ENCODE measurements around the gene TRIM6. TPM values are rescaled to one million over a fixed set of nuclear protein-coding genes. Genes with fewer than 3 reads are reported as not detected.

TRIM6 gene
- total RNA-seq, 4 donors from 2014 or later = 1.8 to 3.4 (median 2.5) TPM

DNA sequence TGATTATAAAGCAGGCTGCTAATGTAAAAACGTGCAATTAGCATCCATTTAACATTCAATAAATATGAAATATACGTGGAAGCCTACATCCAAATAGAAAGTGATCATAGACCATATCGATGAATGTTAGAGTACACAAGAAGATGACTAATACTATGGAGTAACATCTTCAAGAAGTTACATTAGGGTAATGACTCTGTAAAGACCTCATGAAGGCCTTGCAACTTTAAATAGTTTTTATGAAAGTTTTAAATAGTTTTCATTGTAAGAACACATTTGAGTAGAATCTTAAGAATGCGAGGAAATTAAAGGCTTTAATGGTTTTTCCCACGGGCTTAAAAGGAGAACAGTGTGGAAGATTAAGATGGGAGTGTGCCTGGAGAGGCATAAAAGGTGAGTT, 29.8 kb downstream of the TRIM6 start:
- intact Hi-C loops (cut with DNase I) = no loop called here
- TF ChIP-seq CTCF (IDR thresholded peaks at IDR 0.05) (no peak), EP300 (IDR thresholded peaks at IDR 0.05) (no peak), POLR2A (IDR thresholded peaks at IDR 0.05; ENCODE audit: low read depth) (no peak), POLR2AphosphoS5 (IDR thresholded peaks at IDR 0.05) (no peak)

DNA sequence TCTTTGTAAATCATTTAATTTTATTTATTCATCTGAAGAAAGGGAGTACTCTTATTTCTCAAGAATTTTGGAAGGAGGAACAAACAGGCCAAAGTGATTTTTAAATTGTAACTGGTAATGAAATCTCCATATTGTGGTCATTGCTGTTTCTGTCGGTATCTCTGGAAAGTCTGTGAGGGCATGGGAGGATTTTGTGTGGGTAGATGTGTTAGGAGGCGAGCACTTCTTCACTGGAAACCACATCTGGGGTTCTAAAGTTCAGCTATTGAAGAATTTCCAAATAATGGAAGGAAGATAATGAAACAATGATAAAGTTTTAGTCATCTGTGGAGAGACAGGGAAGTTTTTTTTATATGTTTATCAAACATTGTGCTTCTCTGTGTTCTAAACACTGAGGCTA, 35.0 kb downstream of the TRIM6 start:
- Histone ChIP-seq H3K27me3 (no peaks in the 10 kb centered on the region), H3K27ac (replicated peaks in 1 of 4) (no peak overlapping the region), H3K36me3 (peaks cover 0 to 33% (median 17%) of the 10 kb centered on the region in 4 donors), H3K4me1 (peaks cover 0 to 1% (median 0%) of the 10 kb centered on the region in 4 donors), H3K4me3 (no peak overlapping the region), H3K9me3 (no peaks in the 10 kb centered on the region)
- intact Hi-C loops (cut with DNase I) = no loop called here
- DNase-seq (ENCODE audit: extremely low spot score) = no peak
- TF ChIP-seq POLR2AphosphoS5 (IDR thresholded peaks at IDR 0.05) (no peak), EP300 (IDR thresholded peaks at IDR 0.05) (no peak), POLR2A (IDR thresholded peaks at IDR 0.05; ENCODE audit: low read depth) (no peak), CTCF (IDR thresholded peaks at IDR 0.05) (no peak)
- 83% methylated on average over 2 of the region's 2 CpGs for WGBS

More for the DNA sequence above, 29.8 kb downstream of the TRIM6 start:
- no peaks in the 10 kb centered on the region for H3K9me3 ChIP-seq
- no peak overlapping the region for H3K27ac ChIP-seq (replicated peaks in 1 of 4)
- 86% methylated on average over 5 of the region's 5 CpGs for WGBS
- no peaks in the 10 kb centered on the region for H3K36me3 ChIP-seq
- H3K4me1 ChIP-seq = peaks cover 17 to 26% (median 22%) of the 10 kb centered on the region in 4 donors
- DNase-seq (ENCODE audit: extremely low spot score) = no peak
- H3K27me3 ChIP-seq = no peaks in the 10 kb centered on the region
- H3K4me3 ChIP-seq = no peak overlapping the region

DNA sequence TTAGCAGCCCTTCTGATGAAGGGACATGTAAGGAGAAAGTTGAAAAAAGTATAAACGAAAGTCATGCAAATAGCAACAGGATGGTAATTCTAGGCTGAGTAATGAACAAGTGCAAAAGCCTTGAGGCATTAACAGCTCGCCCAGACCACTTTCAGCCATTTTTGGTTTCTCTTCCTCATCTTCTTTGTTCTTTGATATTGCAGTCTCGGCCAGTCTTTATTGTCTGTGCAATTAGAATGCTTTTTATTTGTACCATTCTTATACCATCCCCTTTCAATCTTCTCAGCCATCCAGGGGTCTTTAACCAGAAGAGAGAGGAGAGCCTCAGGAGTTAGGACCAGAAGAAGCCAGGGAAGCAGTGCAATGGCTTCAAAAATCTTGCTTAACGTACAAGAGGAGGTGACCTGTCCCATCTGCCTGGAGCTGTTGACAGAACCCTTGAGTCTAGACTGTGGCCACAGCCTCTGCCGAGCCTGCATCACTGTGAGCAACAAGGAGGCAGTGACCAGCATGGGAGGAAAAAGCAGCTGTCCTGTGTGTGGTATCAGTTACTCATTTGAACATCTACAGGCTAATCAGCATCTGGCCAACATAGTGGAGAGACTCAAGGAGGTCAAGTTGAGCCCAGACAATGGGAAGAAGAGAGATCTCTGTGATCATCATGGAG, 35.7 kb downstream of the TRIM6 start:
- Histone ChIP-seq H3K4me3 (no peak overlapping the region), H3K27me3 (no peaks in the 10 kb centered on the region), H3K36me3 (peaks cover 0 to 37% (median 19%) of the 10 kb centered on the region in 4 donors), H3K27ac (replicated peaks in 1 of 4) (no peak overlapping the region), H3K9me3 (no peaks in the 10 kb centered on the region), H3K4me1 (no peaks in the 10 kb centered on the region)
- no peak for DNase-seq (ENCODE audit: extremely low spot score)
- no peak for TF ChIP-seq POLR2A (IDR thresholded peaks at IDR 0.05; ENCODE audit: low read depth)
- TF ChIP-seq EP300 (IDR thresholded peaks at IDR 0.05) = no peak
- TF ChIP-seq CTCF (IDR thresholded peaks at IDR 0.05) = no peak
- TF ChIP-seq POLR2AphosphoS5 (IDR thresholded peaks at IDR 0.05) = no peak
- intact Hi-C loops (cut with DNase I) = no loop called here
- WGBS = 83% methylated on average over 5 of the region's 5 CpGs

DNA sequence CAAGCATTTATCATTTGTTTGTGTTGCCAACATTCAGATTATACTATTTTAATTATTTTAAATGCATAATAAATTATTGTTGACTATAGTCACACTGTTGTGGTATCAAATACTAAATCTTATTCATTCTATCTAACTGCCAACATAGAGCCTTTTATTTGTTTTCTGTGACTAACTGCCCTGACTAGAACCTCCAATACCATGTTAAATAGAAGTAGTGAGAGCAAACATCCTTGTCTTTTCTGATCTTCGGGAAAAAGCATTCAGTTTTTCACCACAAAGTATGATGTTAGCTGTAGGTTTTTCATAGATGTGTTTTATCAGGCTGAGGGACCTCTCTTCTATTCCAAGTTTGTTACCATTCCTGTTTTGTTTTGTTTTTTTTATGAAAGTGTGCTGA, 43.5 kb downstream of the TRIM6 start:
- no peak for TF ChIP-seq POLR2A (IDR thresholded peaks at IDR 0.05; ENCODE audit: low read depth)
- no peak for TF ChIP-seq EP300 (IDR thresholded peaks at IDR 0.05)
- no peak for TF ChIP-seq POLR2AphosphoS5 (IDR thresholded peaks at IDR 0.05)
- no peak for TF ChIP-seq CTCF (IDR thresholded peaks at IDR 0.05)
- no peaks in the 10 kb centered on the region for H3K4me1 ChIP-seq
- peaks cover 0 to 67% (median 15%) of the 10 kb centered on the region in 4 donors for H3K36me3 ChIP-seq
- no peak for DNase-seq (ENCODE audit: extremely low spot score)
- no peak overlapping the region for H3K27ac ChIP-seq (replicated peaks in 1 of 4)
- H3K27me3 ChIP-seq = no peaks in the 10 kb centered on the region
- intact Hi-C loops (cut with DNase I) = no loop called here
- no peak overlapping the region for H3K4me3 ChIP-seq
- 92% methylated on average over 1 of the region's 1 CpG for WGBS
- H3K9me3 ChIP-seq = no peaks in the 10 kb centered on the region

- Histone ChIP-seq H3K4me3 (no peak overlapping the region), H3K27me3 (no peaks in the 10 kb centered on the region), H3K36me3 (peaks cover 0 to 46% (median 6%) of the 10 kb centered on the region in 4 donors), H3K4me1 (no peaks in the 10 kb centered on the region), H3K27ac (replicated peaks in 1 of 4) (no peak overlapping the region), H3K9me3 (no peaks in the 10 kb centered on the region)
- no peak for DNase-seq (ENCODE audit: extremely low spot score)
- TF ChIP-seq CTCF (IDR thresholded peaks at IDR 0.05) (no peak), POLR2AphosphoS5 (IDR thresholded peaks at IDR 0.05) (no peak), EP300 (IDR thresholded peaks at IDR 0.05) (no peak), POLR2A (IDR thresholded peaks at IDR 0.05; ENCODE audit: low read depth) (no peak)
- intact Hi-C loops (cut with DNase I) = no loop called here
These were observed 47.1 kb downstream of the TRIM6 start for GRCh38 chr11:5643585-5643984.

All from esophagus muscularis mucosa (tissue), 4 donors.